T-helper 1 cell (primary cell): Measurements from ENCODE around the gene RAB3IP.
"Not testable (repeated sequence)": the region's sequence is repeated elsewhere in the genome, so short reads cannot be mapped to it uniquely, and the experiment has no call there.

ENCODE experiments used
- DNase-seq, 5 donors: peaks; one replicate each; pipeline ENCODE4 v3.0.0-alpha.2; 2012 to 2020

Gene RAB3IP

DNA sequence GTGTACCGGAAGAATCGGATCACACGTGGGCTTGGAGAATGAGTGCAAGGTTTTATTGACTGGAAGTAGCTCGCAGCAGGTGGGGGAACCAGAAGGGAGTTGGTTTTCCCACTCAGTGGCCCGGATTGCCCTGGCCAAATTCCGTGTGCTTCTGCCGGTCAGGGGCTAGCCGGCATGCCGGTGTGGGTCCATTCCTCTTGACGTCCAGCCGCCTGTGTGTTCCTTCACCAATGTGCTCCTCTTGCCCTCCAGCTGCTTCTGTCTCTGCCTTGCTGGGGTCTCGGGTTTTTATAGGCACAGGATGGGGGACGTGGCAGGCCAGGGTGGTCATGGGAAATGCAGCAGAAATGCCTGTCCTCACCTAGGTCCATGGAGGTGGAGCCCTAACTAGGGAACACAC lies 97.4 kb downstream of the RAB3IP start:
- DNase-seq: no peak

GRCh38 chr12:69837191-69837590 lies 98.5 kb downstream of the RAB3IP start:
- no peak for DNase-seq

DNA sequence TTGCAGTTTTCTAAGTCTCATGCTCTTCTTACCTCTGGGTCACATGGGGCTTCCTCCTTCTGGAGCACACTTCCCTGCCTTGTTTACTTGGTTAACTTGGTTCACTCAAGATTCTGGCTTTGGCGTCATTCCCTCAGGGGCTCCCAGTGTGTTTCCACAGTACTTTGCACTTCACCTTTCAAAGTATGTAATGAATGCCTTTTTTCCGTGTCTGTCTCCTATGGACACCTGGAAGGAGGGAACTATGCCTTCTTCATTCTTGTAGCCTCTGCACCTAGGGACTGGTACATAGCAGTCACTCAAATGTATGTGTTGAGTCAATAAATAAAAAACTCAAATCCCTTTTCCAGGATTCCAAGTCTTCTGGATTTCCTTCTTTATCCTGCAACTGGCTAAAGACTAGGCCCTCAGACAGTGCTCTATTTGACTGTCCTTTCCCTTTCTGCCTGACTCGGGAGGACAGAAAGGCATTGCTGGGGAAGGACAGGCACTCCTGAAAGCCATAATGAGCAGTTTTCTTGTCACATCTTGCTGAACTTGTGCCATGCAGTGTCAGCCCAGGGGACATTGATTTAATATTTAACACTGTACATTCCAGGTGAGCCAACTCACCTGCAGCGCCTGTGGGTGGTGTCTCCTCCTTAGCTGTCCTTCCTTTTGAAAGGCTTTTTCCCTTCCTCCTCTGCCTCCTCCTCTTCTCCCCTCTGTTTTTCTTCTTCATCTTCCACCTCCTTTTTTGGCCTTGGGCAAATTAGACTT lies 99.2 kb downstream of the RAB3IP start:
- DNase-seq: no peak

GRCh38 chr12:69840727-69841126 lies 102.1 kb downstream of the RAB3IP start:
- no peak for DNase-seq

DNA sequence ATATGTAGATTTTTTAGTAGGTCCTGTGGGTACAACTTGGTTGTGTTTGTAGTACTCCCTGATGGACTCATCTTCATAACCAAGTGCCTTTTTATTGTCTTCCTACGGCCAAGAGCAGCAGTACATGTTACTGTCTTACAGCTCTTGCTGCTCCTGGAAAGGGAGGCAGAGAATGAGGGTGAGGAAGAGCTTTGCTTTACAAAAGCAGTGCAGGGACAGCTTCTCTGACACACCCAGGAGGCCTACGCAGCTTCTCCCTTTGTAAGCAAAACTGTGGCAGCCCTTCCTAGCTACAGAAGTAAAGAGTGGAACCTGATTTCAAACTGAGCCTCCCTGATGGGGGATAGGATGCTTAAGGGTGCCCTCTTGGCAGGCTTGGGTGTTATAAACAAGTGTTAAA lies 104.9 kb downstream of the RAB3IP start:
- DNase-seq: no peak

DNA sequence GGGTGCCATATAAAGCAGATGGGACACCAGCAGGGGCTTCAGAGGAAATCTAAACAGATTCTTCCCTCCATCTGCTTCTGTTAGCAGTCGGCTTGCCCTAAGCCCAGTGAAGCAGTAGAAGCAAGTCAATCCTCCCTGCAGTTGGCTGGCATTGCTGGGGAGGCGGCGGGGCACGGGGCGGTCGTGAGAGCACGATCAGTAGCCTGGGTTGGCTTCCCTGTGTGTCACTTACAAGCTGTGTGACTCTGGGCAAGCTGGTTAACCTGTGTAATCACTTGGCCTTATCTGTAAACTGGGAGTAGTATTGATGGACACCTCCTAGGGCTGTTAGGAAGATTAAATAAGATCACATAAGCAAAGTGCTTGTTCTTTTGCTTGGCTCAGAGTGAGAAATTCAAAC lies 105.8 kb downstream of the RAB3IP start:
- DNase-seq: no peak

DNA sequence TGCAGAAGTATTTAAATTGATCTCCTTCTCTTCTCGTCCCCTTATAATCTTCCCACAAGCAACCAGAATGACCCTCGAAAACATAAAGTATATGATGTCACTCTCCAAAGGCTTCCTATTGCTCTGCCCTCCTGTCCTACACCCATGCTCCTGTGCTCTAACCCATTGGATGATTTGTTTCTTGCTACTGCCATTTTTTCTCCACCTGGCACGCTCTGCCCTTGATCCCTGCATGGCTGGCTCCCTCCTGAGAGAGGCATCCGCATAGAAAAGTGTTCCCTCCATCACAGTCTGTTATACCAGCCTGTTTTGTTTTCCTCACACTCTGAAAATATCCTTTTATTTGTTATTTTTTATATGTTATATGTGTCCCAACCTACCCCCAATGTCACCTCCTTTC lies 106.2 kb downstream of the RAB3IP start:
- no peak for DNase-seq

DNA sequence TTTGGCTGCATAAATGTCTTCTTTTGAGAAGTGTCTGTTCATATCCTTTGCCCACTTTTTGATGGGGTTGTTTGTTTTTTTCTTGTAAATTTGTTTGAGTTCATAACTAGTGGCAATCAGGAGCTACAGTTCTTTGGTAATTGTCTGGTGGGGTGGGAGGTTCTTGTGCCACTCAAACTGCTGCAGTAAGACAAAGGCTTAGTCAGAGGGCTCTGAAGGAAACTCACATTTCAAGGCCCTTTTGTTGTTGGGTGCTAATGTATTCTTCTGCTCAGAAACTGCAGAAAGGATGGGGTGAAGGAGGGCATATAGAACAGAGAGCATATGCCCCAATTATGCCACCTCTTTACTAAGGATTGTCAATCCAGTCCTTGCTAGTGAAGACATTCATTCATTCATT lies 108.3 kb downstream of the RAB3IP start:
- DNase-seq: no peak

DNA sequence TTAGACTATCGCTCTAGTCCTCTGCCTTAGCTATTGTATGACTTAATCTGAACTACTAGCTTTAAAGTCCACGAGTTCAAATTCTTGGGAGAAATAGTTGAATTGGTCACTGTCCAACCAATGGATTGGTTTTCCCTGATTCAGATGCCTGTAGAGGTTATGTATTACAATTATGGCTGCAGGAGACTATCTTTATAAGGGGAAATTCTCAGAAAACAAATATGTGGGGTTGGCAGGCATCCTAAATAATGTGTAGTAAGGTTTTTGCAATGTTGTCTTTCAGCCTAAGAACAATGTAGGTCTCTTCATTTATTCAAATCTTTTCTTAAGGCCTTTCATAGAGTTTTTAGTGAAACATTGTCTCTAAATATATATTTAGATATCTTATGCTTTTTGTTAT lies 113.3 kb downstream of the RAB3IP start:
- DNase-seq: no peak

DNA sequence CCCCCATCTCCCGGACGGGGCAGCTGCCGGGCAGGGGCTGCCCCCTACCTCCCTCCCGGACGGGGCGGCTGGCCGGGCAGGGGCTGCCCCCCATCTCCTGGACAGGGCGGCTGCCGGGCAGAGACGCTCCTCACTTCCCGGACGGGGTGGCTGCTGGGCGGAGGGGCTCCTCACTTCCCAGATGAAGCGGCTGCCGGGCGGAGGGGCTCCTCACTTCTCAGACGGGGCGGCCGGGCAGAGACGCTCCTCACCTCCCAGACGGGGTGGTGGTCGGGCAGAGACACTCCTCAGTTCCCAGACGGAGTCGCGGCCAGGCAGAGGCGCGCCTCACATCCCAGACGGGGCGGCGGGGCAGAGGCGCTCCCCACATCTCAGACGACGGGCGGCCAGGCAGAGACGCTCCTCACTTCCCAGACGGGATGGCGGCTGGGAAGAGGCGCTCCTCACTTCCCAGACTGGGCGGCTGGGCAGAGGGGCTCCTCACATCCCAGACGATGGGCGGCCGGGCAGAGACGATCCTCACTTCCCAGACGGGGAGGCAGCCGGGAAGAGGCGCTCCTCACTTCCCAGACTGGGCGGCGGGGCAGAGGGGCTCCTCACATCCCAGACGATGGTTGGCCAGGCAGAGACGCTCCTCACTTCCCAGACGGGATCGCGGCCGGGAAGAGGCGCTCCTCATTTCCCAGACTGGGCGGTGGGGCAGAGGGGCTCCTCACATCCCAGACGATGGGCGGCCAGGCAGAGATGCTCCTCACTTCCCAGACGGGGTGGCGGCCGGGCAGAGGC lies 114.7 kb downstream of the RAB3IP start:
- not testable (repeated sequence) for DNase-seq

- no peak for DNase-seq
Observed at GRCh38 chr12:69866698-69867097, 128.0 kb downstream of the RAB3IP start.

DNA sequence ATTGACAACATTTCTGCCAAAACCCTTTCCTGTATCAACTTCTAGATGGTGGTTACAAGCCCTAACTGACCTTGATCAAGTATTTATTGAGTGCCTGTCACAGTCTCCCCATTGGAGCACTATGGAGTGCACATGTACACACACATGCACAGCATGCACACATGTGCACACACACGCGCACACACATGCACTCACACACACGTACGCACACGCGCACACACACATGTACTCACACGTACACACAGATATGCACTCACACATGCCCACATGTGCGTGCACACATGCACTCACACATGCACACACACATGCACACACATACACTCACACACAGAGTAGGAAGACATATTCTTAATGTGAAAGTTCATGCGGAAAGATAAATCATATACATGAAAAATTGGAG lies 130.0 kb downstream of the RAB3IP start:
- DNase-seq: no peak

- DNase-seq: no peak
Observed at GRCh38 chr12:69872804-69873203, 134.1 kb downstream of the RAB3IP start.
